ENCODE results near the gene DDAH2.
"Not testable (repeated sequence)": the region's sequence is repeated elsewhere in the genome, so short reads cannot be mapped to it uniquely, and the experiment has no call there.

Gene DDAH2

GRCh38 chr6:31713991-31714684 lies 15.0 kb downstream of the DDAH2 start:
- DNase-seq (ENCODE audit: low read depth), result no peak

GRCh38 chr6:31713465-31713864 lies 15.6 kb downstream of the DDAH2 start:
- no peak for DNase-seq (ENCODE audit: low read depth)

GRCh38 chr6:31712296-31712695 lies 16.8 kb downstream of the DDAH2 start:
- no peak for DNase-seq (ENCODE audit: low read depth)

GRCh38 chr6:31711233-31711632 lies 17.9 kb downstream of the DDAH2 start:
- no peak for DNase-seq (ENCODE audit: low read depth)

GRCh38 chr6:31710523-31711219 lies 18.4 kb downstream of the DDAH2 start:
- DNase-seq (ENCODE audit: low read depth), result no peak

- not testable (repeated sequence) for DNase-seq (ENCODE audit: low read depth)
These were observed 19.9 kb downstream of the DDAH2 start for GRCh38 chr6:31709157-31709556.

- DNase-seq (ENCODE audit: low read depth), result no peak
These were observed 20.9 kb downstream of the DDAH2 start for GRCh38 chr6:31708224-31708623.

- no peak for DNase-seq (ENCODE audit: low read depth)
These were observed 21.4 kb downstream of the DDAH2 start for GRCh38 chr6:31707701-31708100.

GRCh38 chr6:31706599-31706998 lies 22.5 kb downstream of the DDAH2 start, which contains the start of gene LY6G6F:
Gene LY6G6F (plus strand): TSS chr6:31706866. CDS start chr6:31706907, 41 bp downstream.
- DNase-seq (ENCODE audit: low read depth), result no peak

- DNase-seq (ENCODE audit: low read depth), result no peak
These were observed 23.2 kb downstream of the DDAH2 start for GRCh38 chr6:31705931-31706330.

- peak; percentile 95 for DNase-seq (ENCODE audit: low read depth)
These were observed 26.0 kb downstream of the DDAH2 start, which contains the start of gene ABHD16A for GRCh38 chr6:31702819-31703716. Gene ABHD16A (minus strand): TSS chr6:31703324. CDS start chr6:31703281, 43 bp downstream.

GRCh38 chr6:31702405-31702818 lies 26.7 kb downstream of the DDAH2 start:
- no peak for DNase-seq (ENCODE audit: low read depth)

- no peak for DNase-seq (ENCODE audit: low read depth)
These were observed 27.3 kb downstream of the DDAH2 start for GRCh38 chr6:31701666-31702404.

GRCh38 chr6:31700740-31701401 lies 28.2 kb downstream of the DDAH2 start:
- no peak for DNase-seq (ENCODE audit: low read depth)

GRCh38 chr6:31697555-31697954 lies 31.5 kb downstream of the DDAH2 start:
- DNase-seq (ENCODE audit: low read depth), result no peak

GRCh38 chr6:31693535-31693934 lies 35.6 kb downstream of the DDAH2 start:
- no peak for DNase-seq (ENCODE audit: low read depth)

GRCh38 chr6:31692886-31693285 lies 36.2 kb downstream of the DDAH2 start:
- no peak for DNase-seq (ENCODE audit: low read depth)

GRCh38 chr6:31692353-31692752 lies 36.7 kb downstream of the DDAH2 start:
- no peak for DNase-seq (ENCODE audit: low read depth)

- DNase-seq (ENCODE audit: low read depth), result no peak
These were observed 37.5 kb downstream of the DDAH2 start for GRCh38 chr6:31691564-31692108.

- no peak for DNase-seq (ENCODE audit: low read depth)
These were observed 38.0 kb downstream of the DDAH2 start for GRCh38 chr6:31691078-31691463.

Measured in stimulated activated CD8-positive, alpha-beta memory T cell treated with anti-CD3 and anti-CD28 coated beads, Interleukin-12 subunit alpha, Interleukin-12 subunit beta, amount 100 ng/mL, for 1 hour (primary cell).